Suprapubic skin (tissue), 4 donors: Measurements from ENCODE around the gene GPC5. TPM values are rescaled to one million over a fixed set of nuclear protein-coding genes. Genes with fewer than 3 reads are reported as not detected.

ENCODE experiments used
- DNase-seq, 2 donors: peaks; one replicate each; pipeline ENCODE4 v3.0.0-alpha.2; 2019; ENCODE audit warnings: low spot score in 2 of 2
- H3K27ac ChIP-seq: fragments of 200-600 bp; sonication (generic); one replicate; pipeline ENCODE4 v1.5.1; 2019
- H3K27me3 ChIP-seq: fragments of 200-600 bp; sonication (generic); one replicate; pipeline ENCODE4 v1.5.1; 2019
- H3K36me3 ChIP-seq: fragments of 200-600 bp; sonication (generic); one replicate; pipeline ENCODE4 v1.5.1; 2019
- H3K4me1 ChIP-seq: fragments of 200-600 bp; sonication (generic); one replicate; pipeline ENCODE4 v1.5.1; 2019
- H3K4me3 ChIP-seq: fragments of 200-600 bp; sonication (generic); one replicate; pipeline ENCODE4 v1.5.1; 2019; ENCODE audit warnings: mild to moderate bottlenecking
- H3K9me3 ChIP-seq: fragments of 200-600 bp; sonication (generic); one replicate; pipeline ENCODE4 v1.5.1; 2019
- EP300 ChIP-seq: sonication (generic); formaldehyde crosslinking; IDR thresholded peaks from one replicate; pipeline ENCODE4 v1.6.1; 2017; ENCODE audit warnings: antibody characterized with exemption
- POLR2A ChIP-seq, 2 donors: fragments of 450-650 bp; IDR thresholded peaks; one replicate each; pipeline ENCODE4 v1.6.1; 2017; ENCODE audit warnings: antibody characterized with exemption in 2 of 2, mild to moderate bottlenecking in 2 of 2, moderate library complexity in 2 of 2
- POLR2AphosphoS5 ChIP-seq, 3 donors: sonication (generic); formaldehyde crosslinking; IDR thresholded peaks; one replicate each; pipeline ENCODE4 v1.6.1; 2017; ENCODE audit warnings: antibody characterized with exemption in 3 of 3
- WGBS: methylation state at CpG from one replicate; pipeline ENCODE4 v1.1.5; 2018; 5-methylcytosine and 5-hydroxymethylcytosine counted together
- total RNA-seq, 4 donors: library from RNA; depleted of rRNA; stranded (reverse); fragments of >200 nt; gene quantifications; one replicate each; pipeline ENCODE4 v1.1.0, GENCODE V29; 2016
- TF ChIP-seq, protein P1 (sequence below), 2 donors: fragments of 200-600 bp in 1 of 2; fragments of 450-650 bp in 1 of 2; sonication (generic) in 1 of 2; IDR thresholded peaks; one replicate each; pipeline ENCODE4 v1.5.1; 2016 to 2019; ENCODE audit warnings: antibody characterized with exemption in 2 of 2, mild to moderate bottlenecking in 1 of 2, moderate library complexity in 1 of 2

GPC5 gene
- total RNA-seq, 4 donors from 2014 or later = 0.55 TPM; not detected in 3

DNA sequence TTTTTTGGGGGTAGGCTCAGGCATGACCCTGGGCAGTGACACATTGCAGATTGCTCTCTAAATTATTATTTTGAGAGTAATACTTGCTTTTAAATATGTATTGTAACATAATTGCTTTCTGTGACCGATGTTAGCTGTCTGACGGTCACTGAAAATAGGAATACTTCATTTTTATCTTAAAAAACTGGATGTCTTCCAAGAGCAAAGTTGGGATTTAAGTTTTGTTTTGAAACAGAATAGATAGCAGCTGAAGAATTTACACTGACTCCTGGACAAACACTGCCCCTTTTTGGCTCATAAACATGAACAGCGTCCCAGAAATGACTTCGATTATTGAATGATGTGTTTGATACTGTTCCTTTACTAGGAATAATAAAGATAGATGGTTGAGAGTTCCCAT is 535.9 kb downstream of the GPC5 start:
- H3K9me3 ChIP-seq = no peaks in the 10 kb centered on the region
- no peaks in the 10 kb centered on the region for H3K27me3 ChIP-seq
- WGBS = 62% methylated on average over 4 of the region's 4 CpGs
- H3K27ac ChIP-seq = no peak overlapping the region
- no peaks in the 10 kb centered on the region for H3K36me3 ChIP-seq
- DNase-seq = no peak
- TF ChIP-seq, protein P1, sequence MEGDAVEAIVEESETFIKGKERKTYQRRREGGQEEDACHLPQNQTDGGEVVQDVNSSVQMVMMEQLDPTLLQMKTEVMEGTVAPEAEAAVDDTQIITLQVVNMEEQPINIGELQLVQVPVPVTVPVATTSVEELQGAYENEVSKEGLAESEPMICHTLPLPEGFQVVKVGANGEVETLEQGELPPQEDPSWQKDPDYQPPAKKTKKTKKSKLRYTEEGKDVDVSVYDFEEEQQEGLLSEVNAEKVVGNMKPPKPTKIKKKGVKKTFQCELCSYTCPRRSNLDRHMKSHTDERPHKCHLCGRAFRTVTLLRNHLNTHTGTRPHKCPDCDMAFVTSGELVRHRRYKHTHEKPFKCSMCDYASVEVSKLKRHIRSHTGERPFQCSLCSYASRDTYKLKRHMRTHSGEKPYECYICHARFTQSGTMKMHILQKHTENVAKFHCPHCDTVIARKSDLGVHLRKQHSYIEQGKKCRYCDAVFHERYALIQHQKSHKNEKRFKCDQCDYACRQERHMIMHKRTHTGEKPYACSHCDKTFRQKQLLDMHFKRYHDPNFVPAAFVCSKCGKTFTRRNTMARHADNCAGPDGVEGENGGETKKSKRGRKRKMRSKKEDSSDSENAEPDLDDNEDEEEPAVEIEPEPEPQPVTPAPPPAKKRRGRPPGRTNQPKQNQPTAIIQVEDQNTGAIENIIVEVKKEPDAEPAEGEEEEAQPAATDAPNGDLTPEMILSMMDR (IDR thresholded peaks at IDR 0.05) = no peak
- no peak for TF ChIP-seq POLR2AphosphoS5 (IDR thresholded peaks at IDR 0.05)
- no peak for TF ChIP-seq POLR2A (IDR thresholded peaks at IDR 0.05)
- no peak for TF ChIP-seq EP300
- H3K4me1 ChIP-seq = no peaks in the 10 kb centered on the region
- H3K4me3 ChIP-seq = no peak overlapping the region

DNA sequence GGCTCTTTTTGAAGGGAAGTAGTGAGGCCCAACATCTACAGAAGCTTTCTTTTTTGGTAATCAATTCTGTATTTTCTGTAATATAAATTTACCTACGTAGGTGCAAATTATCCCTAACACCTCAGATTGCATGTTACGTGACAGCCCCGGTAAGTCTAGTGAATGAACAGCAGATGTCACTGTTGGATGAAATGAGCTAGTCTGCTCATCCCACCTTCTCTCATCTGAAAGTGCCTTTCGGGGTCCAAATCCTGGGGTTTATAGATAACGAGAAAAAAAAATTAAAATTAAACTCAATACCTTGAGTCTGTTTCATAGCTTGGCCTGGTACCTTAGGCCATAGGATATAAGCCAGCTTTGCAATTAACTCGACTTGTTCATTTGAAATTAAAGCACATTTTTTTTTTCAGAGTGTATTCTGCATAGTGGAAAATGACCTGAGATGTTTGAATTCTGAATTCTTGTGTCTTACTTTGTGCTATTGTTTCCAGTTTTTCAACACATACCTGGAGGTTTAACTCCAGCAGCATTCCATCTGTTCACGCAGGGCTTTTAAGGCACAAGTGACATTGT is 548.2 kb downstream of the GPC5 start:
- 28% methylated on average over 7 of the region's 7 CpGs for WGBS
- no peak for TF ChIP-seq EP300
- TF ChIP-seq POLR2AphosphoS5 (IDR thresholded peaks at IDR 0.05) = no peak
- TF ChIP-seq POLR2A (IDR thresholded peaks at IDR 0.05) = no peak
- Histone ChIP-seq H3K4me1 (no peaks in the 10 kb centered on the region), H3K27me3 (no peaks in the 10 kb centered on the region), H3K9me3 (no peaks in the 10 kb centered on the region), H3K4me3 (no peak overlapping the region), H3K36me3 (no peaks in the 10 kb centered on the region), H3K27ac (no peak overlapping the region)
- DNase-seq = no peak

DNA sequence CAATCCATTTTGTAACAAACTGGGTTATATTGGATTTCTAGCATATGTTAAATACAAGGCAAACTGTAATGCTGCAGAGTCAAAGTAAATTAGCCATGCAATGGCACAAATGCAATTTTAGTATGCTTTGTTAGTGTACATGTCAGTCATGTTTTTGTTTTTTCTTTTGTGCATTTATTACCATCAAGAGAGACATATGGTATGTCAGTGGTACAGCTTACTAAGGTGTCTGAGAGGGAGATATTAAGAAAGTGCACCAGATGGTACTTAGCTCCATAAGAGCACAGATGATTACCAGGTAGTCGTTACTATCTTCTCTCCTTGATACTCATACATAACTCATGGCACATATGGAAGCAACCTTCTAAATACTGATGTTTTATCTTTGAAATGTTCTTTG is 550.3 kb downstream of the GPC5 start:
- no peaks in the 10 kb centered on the region for H3K27me3 ChIP-seq
- H3K4me3 ChIP-seq = no peak overlapping the region
- TF ChIP-seq POLR2A (IDR thresholded peaks at IDR 0.05) (no peak), EP300 (no peak), POLR2AphosphoS5 (IDR thresholded peaks at IDR 0.05) (no peak)
- TF ChIP-seq, protein P1 (IDR thresholded peaks at IDR 0.05) = no peak
- 78% methylated on average over 1 of the region's 1 CpG for WGBS
- DNase-seq = no peak
- no peaks in the 10 kb centered on the region for H3K4me1 ChIP-seq
- H3K27ac ChIP-seq = no peak overlapping the region
- no peaks in the 10 kb centered on the region for H3K36me3 ChIP-seq
- no peaks in the 10 kb centered on the region for H3K9me3 ChIP-seq

DNA sequence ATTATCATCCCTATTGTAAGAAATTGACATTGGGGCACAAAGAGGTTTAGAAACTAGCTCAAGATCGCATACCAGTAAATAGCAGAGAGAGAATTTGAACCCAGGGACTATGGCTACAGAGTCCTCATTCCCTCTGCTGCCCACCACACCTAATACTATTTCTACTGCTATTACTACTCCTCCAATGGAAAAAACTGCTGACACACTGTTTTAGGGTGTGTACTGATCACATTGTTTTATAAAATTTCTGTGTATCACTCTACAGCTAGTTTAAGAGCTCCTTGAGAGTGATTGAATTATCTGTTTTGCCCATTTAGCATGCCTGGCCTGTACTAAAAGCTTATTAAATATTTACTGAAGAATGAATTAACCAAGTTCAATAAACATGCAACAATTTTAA is 552.4 kb downstream of the GPC5 start:
- Histone ChIP-seq H3K27ac (no peak overlapping the region), H3K27me3 (no peaks in the 10 kb centered on the region), H3K36me3 (no peaks in the 10 kb centered on the region), H3K4me3 (no peak overlapping the region), H3K9me3 (no peaks in the 10 kb centered on the region), H3K4me1 (no peaks in the 10 kb centered on the region)
- TF ChIP-seq EP300 (no peak), POLR2A (IDR thresholded peaks at IDR 0.05) (no peak), POLR2AphosphoS5 (IDR thresholded peaks at IDR 0.05) (no peak)
- TF ChIP-seq, protein P1 (IDR thresholded peaks at IDR 0.05) = no peak
- DNase-seq = no peak
- 100% methylated on average over 1 of the region's 1 CpG for WGBS

DNA sequence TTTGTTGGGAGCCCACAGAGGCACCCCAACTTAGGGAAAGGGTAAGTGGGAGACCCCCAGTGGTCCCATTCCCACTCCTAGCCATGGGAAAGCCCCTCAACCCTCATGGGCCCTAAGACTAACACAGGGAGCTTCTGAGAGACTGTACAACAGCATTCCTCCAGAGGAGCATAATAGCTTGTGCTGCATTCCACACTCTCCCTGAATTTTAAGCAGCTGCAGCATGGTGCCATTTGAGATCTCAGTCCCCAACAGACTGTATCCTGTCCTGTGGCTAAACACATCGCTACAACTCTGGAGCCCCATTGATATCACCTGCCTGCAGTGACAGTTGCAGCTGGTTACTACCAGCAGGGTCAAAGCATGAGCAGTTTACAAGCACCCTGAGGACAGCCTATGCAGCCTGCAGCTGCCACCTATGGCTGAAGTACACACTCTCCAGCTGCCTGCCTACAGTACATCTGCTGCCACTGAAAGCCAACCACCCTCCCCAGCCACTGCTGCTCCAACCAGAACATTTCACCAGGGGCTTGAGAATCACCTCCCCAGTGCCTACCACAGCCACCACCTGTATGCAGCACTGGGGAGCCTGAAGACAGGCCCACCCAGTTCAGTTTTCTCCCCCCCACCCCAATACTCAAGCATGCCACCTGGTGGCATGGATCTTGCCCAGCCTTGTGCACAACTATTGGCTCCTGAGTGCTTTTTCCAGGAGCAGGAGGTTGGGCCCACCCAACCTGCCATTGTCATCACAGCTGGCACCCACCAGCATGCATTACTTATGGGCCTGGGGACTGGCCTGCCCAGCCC is 557.3 kb downstream of the GPC5 start:
- Histone ChIP-seq H3K4me1 (no peaks in the 10 kb centered on the region), H3K27ac (no peak overlapping the region), H3K9me3 (peaks cover 4% of the 10 kb centered on the region), H3K27me3 (no peaks in the 10 kb centered on the region), H3K4me3 (no peak overlapping the region), H3K36me3 (no peaks in the 10 kb centered on the region)
- no peak for TF ChIP-seq POLR2A (IDR thresholded peaks at IDR 0.05)
- no peak for TF ChIP-seq EP300
- TF ChIP-seq POLR2AphosphoS5 (IDR thresholded peaks at IDR 0.05) = no peak
- TF ChIP-seq, protein P1 (IDR thresholded peaks at IDR 0.05) = no peak
- WGBS = no CpG with 5 or more reads among the region's 1 CpG
- DNase-seq = no peak
